22Rv1 (cell line): ENCODE measurements around the gene NOTCH2.
"Not testable (repeated sequence)": the region's sequence is repeated elsewhere in the genome, so short reads cannot be mapped to it uniquely, and the experiment has no call there.

Experiments
- H3K27ac ChIP-seq: fragments of 450-650 bp; 2 replicates; pipeline ENCODE4 v1.5.1; 2017

NOTCH2 gene

GRCh38 chr1:120069067-120069919 lies at the start of gene NOTCH2:
Gene NOTCH2 (minus strand): TSS chr1:120069662. CDS start chr1:120069406, 256 bp downstream.
- H3K27ac ChIP-seq: not testable (repeated sequence)

GRCh38 chr1:120117371-120118177 lies 48.1 kb upstream of the NOTCH2 start:
- not testable (repeated sequence) for H3K27ac ChIP-seq

DNA sequence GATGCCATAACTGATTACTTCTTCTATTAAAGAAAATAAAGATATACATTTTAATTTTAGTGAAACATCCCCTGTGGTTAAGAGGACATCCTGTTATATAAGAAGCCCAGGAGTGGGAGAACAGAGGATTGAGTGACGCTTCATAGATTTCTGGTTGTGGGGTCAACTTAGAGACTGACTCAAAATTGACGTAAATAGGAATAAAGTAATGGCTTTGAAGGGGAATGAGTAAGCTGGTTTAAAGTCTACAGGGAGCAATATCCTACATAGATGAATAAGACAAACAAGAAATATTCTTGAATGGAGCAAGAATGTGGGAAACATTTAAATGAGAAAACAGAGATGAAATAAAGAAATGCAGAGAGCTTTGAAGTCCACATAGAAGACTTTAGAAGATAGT lies 46.6 kb upstream of the NOTCH2 start:
- H3K27ac ChIP-seq: not testable (repeated sequence)

GRCh38 chr1:120113134-120113533 lies 43.7 kb upstream of the NOTCH2 start:
- not testable (repeated sequence) for H3K27ac ChIP-seq

- not testable (repeated sequence) for H3K27ac ChIP-seq
Measured at GRCh38 chr1:120112212-120112611, 42.8 kb upstream of the NOTCH2 start.

DNA sequence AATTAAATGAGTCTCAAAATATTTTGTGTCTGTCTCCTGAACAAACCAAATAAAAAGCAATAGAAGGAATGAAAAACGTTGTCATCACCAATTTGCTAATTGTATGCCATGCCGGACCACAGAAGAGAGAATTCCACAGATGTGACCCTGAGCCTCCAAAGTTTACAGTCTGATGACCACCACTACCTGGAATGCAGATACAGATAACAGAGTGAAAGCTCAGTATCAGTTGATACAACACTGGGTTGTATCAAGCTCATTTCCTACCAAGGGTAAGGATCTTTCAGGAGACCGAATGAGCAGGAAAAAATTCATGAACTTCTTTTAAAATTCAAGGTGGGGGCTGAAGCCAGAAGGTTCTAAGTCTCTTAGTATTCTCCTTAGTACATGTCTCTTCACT lies 42.3 kb upstream of the NOTCH2 start:
- H3K27ac ChIP-seq: not testable (repeated sequence)

DNA sequence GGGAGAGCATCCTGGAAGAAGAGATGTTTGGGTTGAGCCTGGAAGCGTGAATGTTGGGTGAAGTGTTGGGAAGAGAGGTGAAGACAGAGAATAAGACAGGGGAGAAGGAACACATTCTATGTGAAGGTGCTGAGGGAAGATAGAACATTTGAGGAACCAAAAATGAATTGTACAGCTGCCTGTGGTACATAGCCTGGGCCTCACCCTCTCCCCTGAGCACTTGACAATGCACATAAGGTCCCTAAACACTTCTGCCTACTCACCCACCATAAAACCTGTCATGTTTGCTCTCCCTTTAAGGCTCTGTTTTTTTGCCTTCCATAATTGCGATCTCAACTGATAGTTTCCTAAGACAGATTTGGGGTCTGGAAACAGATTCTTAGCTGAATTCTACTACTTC lies 41.5 kb upstream of the NOTCH2 start:
- H3K27ac ChIP-seq: not testable (repeated sequence)

- not testable (repeated sequence) for H3K27ac ChIP-seq
Measured at GRCh38 chr1:120109656-120110055, 40.2 kb upstream of the NOTCH2 start.

DNA sequence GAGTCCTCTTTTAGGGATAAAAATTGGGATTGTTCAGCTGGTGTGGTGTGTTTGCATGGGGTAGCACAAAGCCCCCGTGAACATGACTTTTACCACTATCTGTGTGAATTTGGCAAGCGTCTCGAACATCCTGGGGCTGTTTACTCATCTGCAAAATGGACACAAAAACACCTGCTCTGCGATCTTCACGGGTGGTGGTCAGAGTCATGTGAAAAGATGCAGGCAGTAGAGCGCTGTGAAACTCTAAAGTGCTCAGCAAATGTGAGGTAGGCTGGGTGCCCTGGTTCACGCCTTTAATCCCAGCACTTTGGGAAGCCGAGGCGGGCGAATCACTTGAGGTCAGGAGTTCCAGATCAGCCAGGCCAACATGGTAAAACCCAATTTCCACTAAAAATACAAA lies 39.7 kb upstream of the NOTCH2 start:
- H3K27ac ChIP-seq: not testable (repeated sequence)

GRCh38 chr1:120105288-120105687 lies 35.8 kb upstream of the NOTCH2 start:
- not testable (repeated sequence) for H3K27ac ChIP-seq

GRCh38 chr1:120103768-120104167 lies 34.3 kb upstream of the NOTCH2 start:
- H3K27ac ChIP-seq: not testable (repeated sequence)

- not testable (repeated sequence) for H3K27ac ChIP-seq
Measured at GRCh38 chr1:120101593-120101992, 32.1 kb upstream of the NOTCH2 start.

- H3K27ac ChIP-seq: not testable (repeated sequence)
Measured at GRCh38 chr1:120100590-120100989, 31.1 kb upstream of the NOTCH2 start.

- not testable (repeated sequence) for H3K27ac ChIP-seq
Measured at GRCh38 chr1:120098986-120099759, 29.7 kb upstream of the NOTCH2 start.

GRCh38 chr1:120096981-120097545 lies 27.6 kb upstream of the NOTCH2 start:
- H3K27ac ChIP-seq: not testable (repeated sequence)

DNA sequence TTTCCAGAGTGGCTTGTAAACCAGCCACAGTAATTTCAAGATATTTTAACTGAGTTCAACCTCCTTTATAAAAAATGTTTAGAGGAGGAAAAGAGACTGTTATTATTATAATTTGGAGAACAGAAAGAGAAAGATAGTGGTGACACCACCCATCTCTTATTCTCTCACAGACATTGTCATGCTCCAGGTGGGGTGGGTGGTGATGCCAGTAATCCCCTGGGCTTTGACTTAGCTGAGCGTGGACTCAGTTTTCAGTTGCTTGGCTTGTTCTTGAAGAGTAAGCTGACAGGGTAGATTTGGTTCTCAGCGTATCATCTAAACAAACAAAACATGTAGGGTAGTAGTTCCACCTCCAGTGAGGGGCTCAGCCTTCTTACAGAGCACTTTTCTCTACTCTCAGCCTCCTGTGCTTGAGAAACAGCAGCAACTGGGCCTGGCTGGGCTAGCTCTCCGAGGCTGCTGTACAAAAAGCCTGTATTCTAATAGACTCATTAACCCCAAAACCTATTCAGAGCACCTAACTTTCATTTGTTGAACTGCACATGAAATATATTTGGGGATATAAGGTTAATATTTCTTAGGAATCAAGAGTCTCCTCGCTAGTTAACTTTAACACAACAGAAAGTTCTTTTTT lies 24.2 kb upstream of the NOTCH2 start:
- H3K27ac ChIP-seq: not testable (repeated sequence)

GRCh38 chr1:120092232-120093218 lies 23.1 kb upstream of the NOTCH2 start:
- H3K27ac ChIP-seq: not testable (repeated sequence)

DNA sequence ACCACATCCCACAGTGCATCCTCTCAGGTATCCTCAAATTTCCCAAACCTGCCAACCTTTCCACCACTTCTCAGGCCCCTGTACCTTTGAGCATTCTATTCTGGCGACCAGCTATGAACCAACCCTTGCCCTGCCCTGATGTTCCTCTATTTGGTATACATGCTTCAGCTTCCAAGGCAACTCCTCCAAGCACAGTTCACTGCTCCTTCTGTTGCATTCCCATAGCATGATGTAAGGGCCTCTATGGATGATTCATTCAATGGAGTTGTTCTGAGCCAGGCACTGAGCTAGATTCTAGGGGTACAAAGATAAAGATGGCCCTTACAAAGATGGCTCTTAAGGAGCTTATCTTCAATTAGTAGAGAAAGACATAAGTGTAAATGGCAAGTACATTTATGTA lies 21.4 kb upstream of the NOTCH2 start:
- H3K27ac ChIP-seq: not testable (repeated sequence)

- not testable (repeated sequence) for H3K27ac ChIP-seq
Measured at GRCh38 chr1:120087959-120088358, 18.5 kb upstream of the NOTCH2 start.

DNA sequence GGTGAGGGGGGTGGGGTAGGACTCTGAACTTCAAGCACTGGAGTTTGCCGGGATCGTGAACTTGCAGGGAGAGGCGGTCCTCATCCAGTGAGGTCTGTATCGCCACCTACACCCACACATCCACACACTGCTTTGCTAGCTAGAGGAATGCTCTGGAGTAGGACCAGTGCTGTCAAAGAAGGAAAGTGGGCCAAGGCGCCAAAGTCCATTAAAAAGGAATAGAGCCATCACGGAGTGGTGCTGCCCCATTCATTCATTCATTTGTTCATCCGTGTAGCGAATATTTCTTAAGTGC lies 405 bp upstream of the NOTCH2 start:
- not testable (repeated sequence) for H3K27ac ChIP-seq
